GF-D8 (cell line): ENCODE results near the gene TP53RK.
"Not testable (repeated sequence)": the region's sequence is repeated elsewhere in the genome, so short reads cannot be mapped to it uniquely, and the experiment has no call there.

ENCODE experiments used
- DNase-seq: peaks from one replicate; lab custom pipeline; 2025; lab: John Stamatoyannopoulos, UW

TP53RK gene

DNA sequence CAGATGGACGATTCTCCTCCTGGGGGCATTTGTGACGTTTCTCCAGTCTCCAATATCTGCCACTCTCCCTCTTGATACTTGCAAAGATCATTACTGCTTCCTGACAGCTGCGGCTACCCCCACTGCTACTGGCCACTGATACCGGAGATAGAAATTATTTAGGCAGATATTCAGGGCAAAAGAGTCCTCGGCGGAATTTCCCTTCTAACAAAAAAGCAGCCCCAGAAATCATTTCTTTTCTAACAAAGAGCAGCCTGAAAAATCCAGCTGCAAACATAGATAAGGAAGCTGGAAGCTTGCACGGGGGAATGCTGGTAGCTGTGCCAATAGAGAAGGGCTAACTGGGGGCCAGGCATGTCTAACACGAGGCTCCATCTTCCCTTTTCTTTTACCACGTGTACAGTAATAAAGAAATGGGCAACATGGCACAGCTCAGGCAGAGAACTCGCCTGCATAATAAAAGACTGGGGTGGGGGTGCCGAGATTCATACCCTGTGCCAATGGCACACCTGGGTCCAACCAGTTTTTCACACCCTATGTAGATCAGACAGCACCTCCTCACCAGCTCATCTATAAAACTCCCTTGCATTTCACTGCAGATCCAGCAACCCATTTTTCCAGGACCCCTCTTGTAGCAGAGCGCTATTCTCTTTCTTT is 6.1 kb downstream of the TP53RK start:
- DNase-seq: no peak

DNA sequence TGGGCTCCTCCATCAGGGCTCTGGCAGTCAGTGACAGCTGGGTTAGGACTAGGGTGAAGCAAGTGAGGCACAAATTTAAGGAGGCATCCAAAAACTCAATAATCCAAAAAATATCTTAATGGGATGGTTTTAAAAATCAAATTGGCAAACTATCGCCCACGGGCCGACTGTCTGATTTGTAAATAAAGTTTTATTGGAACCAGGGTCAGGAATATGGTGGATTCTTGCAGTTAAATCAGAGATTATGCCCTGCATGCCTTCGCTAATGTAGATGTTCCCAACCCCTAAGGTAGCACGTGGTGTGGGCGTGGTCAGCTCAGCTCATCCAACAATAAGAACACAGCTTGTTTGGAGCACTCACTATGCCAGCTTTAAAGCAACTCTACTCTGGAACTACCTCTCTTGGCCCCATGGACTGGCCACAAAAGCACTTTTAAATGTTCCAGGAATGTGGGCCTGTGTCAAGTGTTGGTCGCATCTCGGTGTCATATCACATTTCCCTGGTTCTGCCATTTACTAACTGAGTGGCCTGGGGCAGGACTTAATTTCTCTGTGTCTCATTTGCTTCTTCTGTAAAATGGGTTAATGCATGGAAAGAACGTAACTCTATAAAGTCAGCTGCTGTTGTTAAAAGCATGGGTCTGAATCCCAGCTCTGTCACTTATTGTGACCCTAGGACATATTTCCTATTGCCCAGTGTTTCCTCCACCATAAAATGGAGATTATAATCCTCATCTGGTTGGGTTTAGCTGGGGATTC is 7.0 kb downstream of the TP53RK start:
- DNase-seq: no peak

DNA sequence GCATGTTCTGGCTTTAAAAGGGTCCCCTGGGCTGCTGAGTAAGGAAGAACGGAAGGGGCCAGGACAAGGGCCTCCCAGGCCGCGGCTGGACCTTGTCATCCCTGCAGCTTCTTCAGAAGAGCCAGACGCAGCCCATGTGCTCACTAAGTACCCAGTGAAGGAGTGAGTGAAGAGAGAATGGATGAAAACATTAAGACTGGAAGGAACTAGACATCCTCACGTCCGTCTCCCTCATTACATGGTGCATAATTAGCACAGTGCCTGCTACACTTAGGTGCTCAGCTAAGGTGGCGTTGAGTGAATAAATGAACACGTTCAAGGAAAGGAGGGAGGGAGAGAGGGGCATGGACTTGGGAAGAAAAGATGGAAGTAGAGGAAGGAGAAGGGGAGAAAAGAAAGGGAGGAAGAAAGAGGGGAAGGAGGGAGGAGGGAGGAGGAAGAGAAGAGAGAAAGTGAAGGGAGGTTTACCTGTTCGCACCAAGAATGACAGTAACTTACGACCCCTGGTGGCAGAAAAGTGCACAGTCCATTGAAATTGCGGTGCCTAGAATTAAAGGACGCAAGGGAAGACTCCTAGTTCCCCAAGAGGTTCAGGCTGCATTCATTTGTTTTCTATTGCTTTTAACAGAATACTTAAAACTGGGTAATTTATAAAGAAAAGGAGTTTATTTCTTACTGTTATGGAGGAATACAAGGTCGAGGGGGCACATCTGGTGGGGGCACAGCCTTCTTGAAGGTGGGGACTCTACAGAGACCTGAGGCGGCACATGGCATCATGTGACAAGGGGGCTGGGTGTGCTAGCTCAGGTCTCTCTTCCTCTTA is 8.0 kb downstream of the TP53RK start:
- no peak for DNase-seq

DNA sequence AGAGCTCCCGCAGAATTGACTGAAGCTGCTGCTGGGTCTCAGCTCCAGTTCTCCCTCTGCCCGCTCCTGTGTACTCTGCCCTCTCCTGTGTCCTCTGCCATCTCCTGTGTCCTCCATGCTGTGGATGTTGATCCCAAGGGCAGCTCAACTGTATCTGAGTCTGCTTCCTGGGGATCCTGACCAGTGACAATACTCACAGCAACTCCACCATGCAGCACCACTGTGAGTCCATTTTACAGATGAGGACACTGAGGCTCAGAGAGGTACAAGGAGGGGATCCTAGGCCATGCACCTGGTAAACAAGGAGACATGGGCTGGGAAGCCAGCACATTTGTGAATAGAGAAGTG is 8.6 kb downstream of the TP53RK start:
- no peak for DNase-seq

DNA sequence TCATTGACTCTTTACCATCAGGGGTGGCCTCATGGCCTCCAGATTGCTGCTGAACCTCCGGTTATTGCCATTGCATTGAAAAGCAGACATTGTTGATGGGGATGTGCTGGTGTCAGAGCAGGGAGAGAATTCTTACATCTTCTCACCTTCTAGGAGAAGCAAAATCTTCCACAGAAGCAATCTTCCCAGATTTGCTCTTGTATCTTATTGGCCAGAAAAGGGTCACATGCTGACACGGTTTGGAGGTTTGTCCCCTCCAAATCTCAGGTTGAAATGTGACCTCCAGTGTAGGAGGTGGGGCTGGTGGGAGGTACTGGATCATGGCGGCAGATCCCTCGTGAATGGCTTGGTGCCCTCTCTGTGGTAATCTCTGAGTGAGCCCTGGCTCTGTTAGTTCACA is 10.7 kb downstream of the TP53RK start:
- DNase-seq: no peak

DNA sequence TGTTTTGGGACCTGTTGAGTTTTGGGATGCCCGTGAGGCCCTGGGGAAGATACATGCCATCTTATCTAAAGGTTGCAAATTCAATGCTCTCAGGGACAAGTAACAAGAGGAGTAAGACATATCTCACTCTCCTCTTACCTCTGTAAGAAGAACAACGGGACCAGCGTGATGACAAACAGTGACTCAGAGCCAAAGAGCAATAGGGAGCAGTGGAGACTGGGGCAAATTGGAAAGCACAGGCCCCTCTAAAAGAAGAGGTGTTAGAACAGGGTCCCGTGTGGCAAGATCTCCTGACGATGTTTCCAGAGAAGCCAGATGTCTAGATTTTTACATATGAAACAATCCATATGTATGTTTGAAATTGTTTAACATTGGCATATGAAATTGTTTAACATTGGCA is 11.6 kb downstream of the TP53RK start:
- DNase-seq: no peak

DNA sequence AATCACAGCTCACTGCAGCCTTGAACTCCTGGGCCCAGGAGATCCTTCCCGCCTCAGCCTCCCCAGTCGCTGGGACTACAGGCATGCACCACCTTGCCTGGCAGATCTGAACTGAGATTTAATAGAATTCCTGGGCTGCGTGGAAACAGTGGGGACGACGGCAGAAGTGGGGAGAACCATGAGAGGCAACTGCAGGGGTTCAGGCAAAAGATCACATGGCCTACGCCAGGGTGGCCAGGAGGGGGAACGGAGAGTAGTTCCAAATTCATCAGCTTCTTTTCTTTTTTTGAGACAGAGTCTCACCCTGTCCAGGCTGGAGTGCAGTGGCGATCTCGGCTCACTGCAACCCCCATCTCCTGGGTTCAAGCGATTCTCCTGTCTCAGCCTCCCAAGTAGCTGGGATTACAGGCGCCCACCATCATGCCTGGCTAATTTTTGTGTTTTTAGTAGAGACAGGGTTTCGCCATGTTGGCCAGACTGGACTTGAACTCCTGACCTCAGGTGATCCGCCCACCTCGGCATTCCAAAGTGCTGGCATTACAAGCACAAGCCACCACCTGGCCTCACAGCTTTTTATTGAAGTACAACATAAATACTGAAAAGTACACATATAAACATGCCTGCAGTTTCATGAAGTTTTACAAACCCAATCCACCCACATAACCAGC is 12.5 kb downstream of the TP53RK start:
- not testable (repeated sequence) for DNase-seq

DNA sequence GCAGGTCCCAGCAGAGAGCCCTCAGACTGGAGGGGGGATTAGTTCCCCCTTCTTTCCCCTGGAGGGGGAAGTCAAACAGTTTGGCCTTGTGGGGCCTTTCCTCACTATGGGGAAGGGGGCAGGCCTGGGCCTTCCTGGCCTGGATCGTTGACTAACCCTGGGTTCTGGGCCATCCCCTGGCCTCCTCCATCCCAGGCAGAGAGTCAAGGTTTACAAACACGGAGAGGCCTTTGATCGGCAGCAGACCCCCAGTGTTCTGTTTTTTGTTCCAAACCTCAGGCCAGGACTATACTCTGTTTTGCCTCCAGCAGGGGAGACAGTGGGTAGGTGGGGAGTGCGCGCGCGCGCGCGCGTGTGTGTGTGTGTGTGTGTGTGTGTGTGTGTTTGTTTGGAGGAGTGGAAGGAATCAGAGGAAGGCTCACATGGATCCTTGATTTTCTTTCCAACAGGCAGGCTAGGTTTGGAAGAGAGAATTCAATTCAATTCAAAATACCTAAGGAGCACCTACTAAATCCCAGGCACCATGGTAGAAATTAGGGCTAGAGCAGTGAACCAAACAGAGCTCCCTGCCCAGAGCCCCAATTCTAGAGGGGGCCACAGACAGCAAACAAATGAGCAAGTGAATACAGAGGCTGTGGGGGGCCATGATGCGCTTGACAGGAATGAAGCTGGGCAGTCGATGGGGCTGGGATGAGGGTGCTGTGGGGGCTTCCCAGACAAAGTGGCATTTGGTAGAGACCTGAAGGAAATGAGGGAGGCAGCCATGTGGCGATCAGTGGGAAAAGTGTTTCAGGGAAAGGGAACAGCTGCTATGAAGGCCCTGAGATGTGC is 14.8 kb downstream of the TP53RK start:
- no peak for DNase-seq

DNA sequence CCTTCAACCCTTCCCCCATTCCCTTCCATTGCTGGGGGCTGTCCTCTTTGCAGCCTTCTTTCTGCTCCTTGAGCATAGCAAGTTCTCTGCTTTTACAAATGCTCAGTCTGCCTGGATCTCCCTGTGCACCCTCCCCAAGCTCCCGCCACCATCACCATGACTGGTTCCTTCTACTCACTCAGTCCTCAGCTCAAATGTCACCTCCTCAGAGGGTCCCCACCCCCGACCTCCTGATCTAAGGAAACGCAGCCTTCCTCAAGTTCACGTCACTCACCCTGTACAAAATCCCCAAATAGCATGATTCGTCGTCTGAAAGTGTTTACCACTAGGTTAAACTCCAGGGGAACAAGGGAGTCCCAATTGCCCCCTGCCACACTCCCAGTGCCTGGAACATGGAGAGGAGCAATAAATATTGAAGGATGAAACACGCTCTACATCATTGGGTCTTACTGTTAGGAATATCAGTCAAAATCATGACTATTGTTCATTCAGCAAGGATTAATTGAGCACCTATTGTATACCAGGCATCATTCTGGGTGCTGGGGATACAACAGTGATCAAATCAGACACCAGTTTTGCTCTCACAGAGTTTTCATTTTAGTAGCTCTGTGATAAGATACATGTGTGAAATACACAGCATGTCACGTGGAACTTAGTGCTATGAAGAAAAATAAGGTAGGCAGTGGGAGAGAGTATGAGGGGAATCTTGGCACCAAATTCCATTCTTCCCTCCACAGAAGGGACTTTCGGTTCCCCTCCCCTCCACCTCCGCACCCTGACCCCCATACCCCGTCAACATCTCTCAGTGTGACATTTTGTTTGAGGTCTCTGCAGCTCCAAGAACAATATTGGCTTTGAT is 15.6 kb downstream of the TP53RK start:
- DNase-seq: no peak

DNA sequence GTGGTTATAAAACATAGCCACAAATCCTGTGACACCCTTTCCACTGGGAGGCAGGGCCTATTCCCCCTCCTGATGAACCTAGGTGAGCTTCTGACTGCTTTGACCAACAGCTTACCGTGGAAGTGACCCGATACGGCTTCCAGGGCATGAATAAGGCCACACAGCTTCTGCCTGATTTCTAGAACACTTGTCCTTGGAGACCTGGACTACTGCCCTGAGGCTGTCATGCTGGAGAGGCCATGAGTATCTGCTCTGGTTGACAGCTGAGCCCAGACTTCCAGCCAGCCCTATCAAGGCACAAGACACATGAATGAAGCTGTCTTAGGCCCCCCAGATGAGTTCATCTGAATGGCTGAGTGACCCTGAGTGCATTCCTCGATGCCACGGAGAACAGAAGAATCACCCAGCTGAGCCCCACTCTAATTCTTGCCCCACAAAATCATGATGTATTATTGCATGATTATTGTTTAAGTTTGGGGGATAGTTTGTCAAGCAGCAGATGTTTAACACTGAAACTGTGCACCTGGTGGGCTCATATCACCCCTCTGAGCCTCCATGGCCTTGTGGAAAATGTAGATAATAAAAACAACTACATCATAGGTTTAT is 16.6 kb downstream of the TP53RK start:
- no peak for DNase-seq

DNA sequence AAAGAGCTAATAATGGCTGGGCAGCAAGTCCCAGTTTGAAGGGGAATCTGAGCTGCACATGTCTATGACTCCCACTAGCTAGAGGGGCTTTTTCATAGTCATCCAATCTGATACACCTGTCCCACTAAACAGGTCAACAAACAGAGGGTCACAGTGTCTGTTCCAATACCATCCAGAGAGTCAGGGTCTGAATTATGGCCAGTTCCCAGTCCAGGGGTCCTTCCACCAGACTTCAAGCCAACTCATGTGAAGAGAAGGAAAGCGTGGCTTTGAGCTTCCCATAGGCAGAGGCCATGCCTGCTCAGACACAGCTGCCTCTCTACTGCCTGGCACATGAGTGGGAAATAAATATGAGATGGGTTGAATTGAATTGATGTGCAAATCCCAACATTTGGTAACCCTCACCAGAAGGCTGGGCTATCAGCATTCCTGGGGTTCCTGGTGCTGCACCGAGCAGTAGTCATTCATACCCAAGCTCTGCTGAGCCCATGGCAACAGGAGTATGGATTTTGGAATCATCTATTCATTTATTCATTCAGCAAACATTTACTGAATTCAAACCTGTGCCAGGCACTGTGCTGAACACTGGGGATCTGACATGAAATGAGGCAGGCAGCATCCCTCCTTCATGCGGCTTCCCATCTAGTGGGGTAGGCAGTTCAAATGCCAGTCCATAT is 17.2 kb downstream of the TP53RK start:
- DNase-seq: no peak

DNA sequence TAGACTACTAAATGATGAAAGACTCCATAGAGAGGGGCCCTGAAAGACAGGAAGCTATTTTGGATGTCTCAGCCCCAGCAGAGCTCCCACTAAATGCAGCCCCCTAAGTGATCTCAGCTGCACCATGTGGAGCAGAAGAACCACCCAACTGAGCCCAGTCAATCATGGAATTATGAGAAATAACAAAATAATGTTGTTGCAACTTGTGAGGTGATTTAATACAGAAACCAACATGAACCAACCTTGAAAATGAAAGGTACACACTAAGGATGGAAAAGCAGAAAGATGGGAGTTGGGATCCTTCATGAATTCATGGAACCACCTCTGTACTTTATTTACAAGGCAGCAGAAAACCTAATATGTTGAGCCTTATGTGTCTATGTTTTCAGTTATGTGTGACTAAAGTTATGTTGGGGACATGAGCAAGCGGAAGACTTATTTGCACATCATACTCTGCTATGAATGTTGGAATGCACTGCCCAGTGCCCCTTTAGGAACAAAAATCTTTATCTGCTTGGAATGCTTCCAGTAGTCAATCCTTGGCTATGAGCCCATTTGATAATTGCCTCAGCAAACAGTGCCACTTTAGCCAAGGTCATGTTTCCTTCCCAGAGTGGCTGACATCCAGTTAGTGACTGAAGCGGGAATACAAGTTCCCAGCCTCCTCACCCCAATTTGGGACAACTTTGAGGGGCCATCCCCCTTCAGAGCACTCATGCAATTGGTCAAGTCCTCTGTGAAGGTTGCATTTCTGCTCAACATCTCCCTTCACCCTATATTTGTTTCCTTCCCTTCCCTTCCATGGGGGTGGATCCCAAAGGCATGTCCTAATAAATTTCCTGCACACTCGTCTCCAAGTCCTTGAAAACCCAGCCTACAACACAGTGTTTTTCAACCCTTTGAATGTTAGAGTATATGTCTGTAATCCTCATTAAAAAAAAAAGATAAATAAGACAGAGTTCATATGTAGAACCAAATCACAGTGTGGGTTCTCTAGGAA is 18.4 kb downstream of the TP53RK start:
- no peak for DNase-seq

DNA sequence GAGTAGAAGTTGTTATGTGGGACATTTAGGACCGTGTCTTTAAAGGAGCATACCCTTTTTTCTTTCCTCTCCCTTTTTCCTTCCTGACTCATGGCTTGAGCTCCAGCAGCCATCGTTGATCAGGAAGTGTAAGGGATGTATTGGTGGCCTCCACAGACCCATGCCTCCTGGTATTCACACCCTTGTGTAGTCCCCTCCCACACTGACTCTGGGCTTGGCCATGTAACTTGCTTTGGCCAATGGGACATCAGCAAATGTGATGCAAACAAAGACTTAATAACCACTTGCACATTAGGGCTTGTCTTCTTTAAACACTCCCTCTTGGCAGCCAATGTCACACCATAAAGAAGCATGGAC is 19.0 kb downstream of the TP53RK start:
- no peak for DNase-seq

DNA sequence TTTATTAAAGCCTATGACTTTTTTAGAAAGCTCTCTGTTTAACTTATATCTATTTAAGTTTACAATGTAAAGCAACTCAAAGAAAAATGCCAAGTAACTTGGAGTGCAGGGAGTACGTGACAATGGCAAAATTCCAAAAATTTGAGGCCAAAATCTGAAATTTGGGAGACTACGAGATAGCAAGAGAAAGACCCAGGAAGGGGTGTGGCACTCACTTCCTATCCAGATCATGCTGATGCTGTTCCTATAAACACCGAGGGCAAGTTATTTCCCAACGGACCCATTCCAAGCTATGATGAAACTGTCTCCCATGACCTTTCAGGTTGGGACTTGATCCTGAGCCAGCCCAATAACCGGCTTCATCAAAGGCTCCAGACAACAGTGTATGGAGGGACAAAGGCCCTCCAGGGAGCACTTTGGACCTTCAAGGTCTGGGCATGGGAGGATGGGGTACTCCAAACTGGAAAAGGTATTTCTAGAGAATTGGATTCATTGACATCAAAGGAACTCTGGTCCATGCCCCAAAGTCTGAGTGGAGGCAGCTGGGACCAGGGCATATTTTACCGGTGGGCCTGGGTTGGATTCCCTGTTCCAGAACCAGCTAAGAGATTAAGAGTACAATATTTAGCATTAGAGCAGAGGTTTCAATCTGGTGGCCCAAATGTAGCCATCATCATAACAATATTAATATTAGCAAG is 22.3 kb downstream of the TP53RK start:
- DNase-seq: no peak

DNA sequence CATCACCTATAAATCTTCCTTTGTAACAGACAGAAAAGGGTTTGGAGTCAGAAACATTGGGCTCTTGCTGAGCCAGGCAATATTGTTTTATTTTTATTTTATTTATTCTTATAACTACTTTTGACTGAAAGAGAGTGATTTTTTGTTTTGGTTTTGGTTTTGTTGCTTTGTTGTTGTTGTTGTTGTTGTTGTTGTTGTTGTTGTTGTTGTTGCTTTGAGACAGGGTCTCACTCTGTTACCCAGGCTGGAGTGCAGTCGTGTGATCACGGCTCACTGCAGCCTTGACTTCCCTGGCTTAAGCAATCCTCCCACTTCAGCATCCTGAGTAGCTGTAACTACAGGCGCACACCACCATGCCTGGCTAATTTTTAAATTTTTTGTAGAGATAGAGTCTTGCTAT is 22.9 kb downstream of the TP53RK start:
- DNase-seq: no peak

DNA sequence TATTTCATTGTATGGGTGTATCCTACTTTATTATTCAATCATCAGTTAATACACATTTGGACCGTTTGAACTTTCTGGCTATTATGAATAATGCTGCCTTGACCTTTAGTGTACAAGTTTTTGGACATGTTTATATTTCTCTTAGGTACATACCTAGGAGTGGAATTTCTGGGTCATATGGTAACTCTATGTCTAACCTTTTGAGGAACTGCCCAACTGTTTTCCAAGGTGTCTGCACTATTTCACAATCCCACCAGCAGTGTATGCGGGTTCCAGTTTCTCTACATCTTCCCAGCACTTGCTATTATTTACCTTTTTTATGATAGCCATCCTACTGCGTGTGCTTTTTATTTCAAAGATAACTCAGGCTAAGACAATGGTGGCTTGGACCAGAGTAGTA is 23.6 kb downstream of the TP53RK start:
- no peak for DNase-seq

DNA sequence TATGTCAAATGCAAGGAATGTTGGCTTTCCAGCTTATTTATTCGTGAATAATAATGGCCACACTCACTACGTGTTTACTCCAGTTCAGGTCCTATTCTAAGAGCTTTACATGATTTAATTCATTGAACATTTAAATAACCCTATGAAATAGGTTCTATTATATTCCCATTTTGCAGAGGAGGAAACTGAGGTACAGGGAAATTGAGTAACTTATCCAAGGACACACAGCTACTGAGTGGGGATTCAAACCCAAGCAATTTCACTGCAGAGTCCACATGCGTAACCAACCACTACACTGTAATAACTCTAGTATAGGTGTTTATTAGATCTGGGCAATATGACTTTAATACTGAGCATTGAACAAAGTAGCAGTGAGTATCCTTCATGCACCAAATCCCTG is 25.7 kb downstream of the TP53RK start:
- no peak for DNase-seq

DNA sequence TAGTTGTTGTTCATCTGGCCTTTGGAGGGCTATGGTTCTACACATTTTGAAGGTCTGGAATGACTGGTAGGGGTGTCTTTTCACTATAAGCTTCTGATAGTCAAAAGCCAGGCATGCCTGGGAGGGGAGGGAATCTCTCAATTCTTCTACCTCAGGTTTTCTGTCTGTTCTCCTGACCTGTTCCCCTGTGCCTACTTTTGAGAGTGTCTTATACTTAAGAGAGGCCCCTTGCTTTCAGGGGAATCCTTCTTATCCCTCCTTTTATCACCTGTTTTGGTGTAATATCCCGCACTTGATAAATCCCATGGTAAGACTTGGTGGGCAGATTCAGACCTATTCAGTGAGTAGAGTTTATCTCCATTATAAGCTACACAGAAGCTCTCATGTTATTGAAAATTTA is 27.6 kb downstream of the TP53RK start:
- no peak for DNase-seq
